GM18907 (cell line): Measurements from ENCODE around the gene MGAT4A.

ENCODE experiments used
- ATAC-seq: cut with Tn5 transposase; IDR thresholded peaks from one replicate; pipeline ENCODE4 v1.9.1; 2021; ENCODE audit warnings: mild to moderate bottlenecking, moderate library complexity; ENCODE audit not compliant: unreplicated experiment

The MGAT4A gene

GRCh38 chr2:98579926-98580325 is 151.0 kb downstream of the MGAT4A start:
- ATAC-seq = no peak

GRCh38 chr2:98578231-98578630 is 152.7 kb downstream of the MGAT4A start:
- ATAC-seq = no peak

- ATAC-seq = no peak
Observed at GRCh38 chr2:98577313-98577712, 153.6 kb downstream of the MGAT4A start.

- no peak for ATAC-seq
Observed at GRCh38 chr2:98576666-98577312, 154.1 kb downstream of the MGAT4A start.

- no peak for ATAC-seq
Observed at GRCh38 chr2:98573426-98573825, 157.5 kb downstream of the MGAT4A start.

- no peak for ATAC-seq
Observed at GRCh38 chr2:98572676-98573075, 158.3 kb downstream of the MGAT4A start.

GRCh38 chr2:98572211-98572610 is 158.7 kb downstream of the MGAT4A start:
- ATAC-seq = no peak

- ATAC-seq = no peak
Observed at GRCh38 chr2:98571796-98572195, 159.1 kb downstream of the MGAT4A start.

- no peak for ATAC-seq
Observed at GRCh38 chr2:98571121-98571701, 159.7 kb downstream of the MGAT4A start.

- ATAC-seq = no peak
Observed at GRCh38 chr2:98570356-98570755, 160.6 kb downstream of the MGAT4A start.

- ATAC-seq = no peak
Observed at GRCh38 chr2:98569915-98570314, 161.0 kb downstream of the MGAT4A start.

GRCh38 chr2:98569197-98569793 is 161.6 kb downstream of the MGAT4A start:
- ATAC-seq = no peak
